Measurements from ENCODE around the gene DCAF12. TPM values are rescaled to one million over a fixed set of nuclear protein-coding genes. Genes with fewer than 3 reads are reported as not detected.

The DCAF12 gene
- total and polyA plus RNA-seq, 2 of the 8 experiments (the other 6 are each of a cell fraction or from before 2014, with no cell fraction given) = 22.7 to 29.2 TPM

- peak; percentile 66; the same call in 1 of the 2 replicates for TF ChIP-seq RBBP5 (IDR thresholded peaks at IDR 0.05; ENCODE audit: borderline replicate concordance, low read depth, low read length)
- no peak for TF ChIP-seq CHD2 (IDR thresholded peaks at IDR 0.05; ENCODE audit: low read length)
- TF ChIP-seq SUZ12 (IDR thresholded peaks at IDR 0.05; ENCODE audit: low read length) = no peak
- peak in 1 of 2 experiments; percentile 75; a peak in 1 of 4 replicates for TF ChIP-seq HDAC2 (IDR thresholded peaks at IDR 0.05; ENCODE audit: borderline replicate concordance in 1 of 2, low read depth in 2 of 2, low read length in 2 of 2)
- TF ChIP-seq RFX5 (IDR thresholded peaks at IDR 0.05; ENCODE audit: borderline replicate concordance, low read depth, low read length) = no peak
- TF ChIP-seq CTBP2 (IDR thresholded peaks at IDR 0.05; ENCODE audit: borderline replicate concordance, insufficient read depth, insufficient read length, low read length) = no peak
- no peak; the same call in 1 of the 2 replicates for TF ChIP-seq KDM1A (IDR thresholded peaks at IDR 0.05; ENCODE audit: borderline replicate concordance, low read length)
- peak in 1 of 2 experiments; percentile 29; a peak in 1 of 4 replicates for TF ChIP-seq SIN3A (conservative IDR thresholded peaks at IDR 0.05 in 1 of 2, IDR thresholded peaks at IDR 0.05 in 1 of 2; ENCODE audit: low read depth in 1 of 2, low read length in 2 of 2)
- TF ChIP-seq BACH1 (IDR thresholded peaks at IDR 0.05; ENCODE audit: low read length) = no peak
- no peak for TF ChIP-seq GABPA (IDR thresholded peaks at IDR 0.05; ENCODE audit: borderline replicate concordance, insufficient read depth, low read length)
- peak; percentile 43 for TF ChIP-seq GTF2F1 (IDR thresholded peaks at IDR 0.05; ENCODE audit: borderline replicate concordance, low read depth, low read length)
- no peak for TF ChIP-seq TAF7 (optimal IDR thresholded peaks at IDR 0.05; ENCODE audit: borderline replicate concordance, low read depth, low read length)
- TF ChIP-seq SP4 (IDR thresholded peaks at IDR 0.05; ENCODE audit: low read length) = no peak
- TF ChIP-seq TCF12 (IDR thresholded peaks at IDR 0.05; ENCODE audit: low read depth, low read length) = no peak
- TF ChIP-seq CBX8 (IDR thresholded peaks at IDR 0.05; ENCODE audit: borderline replicate concordance, low read depth, low read length) = no peak
- TF ChIP-seq ASH2L (IDR thresholded peaks at IDR 0.05; ENCODE audit: low read length) = peak; percentile 96
- no peak for TF ChIP-seq HDAC6 (IDR thresholded peaks at IDR 0.05; ENCODE audit: low read depth, low read length)
- no peak for TF ChIP-seq BCL11A (IDR thresholded peaks at IDR 0.05; ENCODE audit: low read depth in 2 of 2, low read length in 2 of 2)
- no peak for TF ChIP-seq CTCF (IDR thresholded peaks at IDR 0.05; ENCODE audit: control extremely low read depth in 1 of 3, insufficient read depth in 1 of 3, low read depth in 1 of 3, low read length in 3 of 3)
- peak; percentile 79 for TF ChIP-seq POLR2AphosphoS5 (IDR thresholded peaks at IDR 0.05; ENCODE audit: low read depth, low read length)
- TF ChIP-seq NRF1 (IDR thresholded peaks at IDR 0.05; ENCODE audit: low read depth, low read length) = peak; percentile 88
These were observed at the start of gene DCAF12 (continued) for GRCh38 chr9:34126207-34127034.
